Glutamatergic neuron (in vitro differentiated cells): ENCODE measurements around the gene RBBP4. TPM values are rescaled to one million over a fixed set of nuclear protein-coding genes. Genes with fewer than 3 reads are reported as not detected.
"Not testable (repeated sequence)": the region's sequence is repeated elsewhere in the genome, so short reads cannot be mapped to it uniquely, and the experiment has no call there.

ENCODE experiments used
- DNase-seq: peaks from one replicate; pipeline ENCODE4 v3.0.0; 2022
- H3K27ac Mint-ChIP-seq: one replicate; pipeline ENCODE4 v1.8.0; 2020; ENCODE audit warnings: mild to moderate bottlenecking, mixed read lengths, inconsistent platforms; ENCODE audit not compliant: unreplicated experiment
- H3K27me3 Mint-ChIP-seq: one replicate; pipeline ENCODE4 v1.8.0; 2020; ENCODE audit warnings: mild to moderate bottlenecking, moderate library complexity, mixed read lengths, inconsistent platforms; ENCODE audit not compliant: unreplicated experiment
- H3K36me3 Mint-ChIP-seq: one replicate; pipeline ENCODE4 v1.8.0; 2020; ENCODE audit warnings: mild to moderate bottlenecking, mixed read lengths, inconsistent platforms; ENCODE audit not compliant: unreplicated experiment
- H3K4me1 Mint-ChIP-seq: one replicate; pipeline ENCODE4 v1.8.0; 2020; ENCODE audit warnings: mild to moderate bottlenecking, low read depth, mixed read lengths, inconsistent platforms; ENCODE audit not compliant: unreplicated experiment
- H3K4me3 Mint-ChIP-seq: one replicate; pipeline ENCODE4 v1.8.0; 2020; ENCODE audit warnings: mild to moderate bottlenecking, mixed read lengths, inconsistent platforms; ENCODE audit not compliant: unreplicated experiment
- H3K9me3 Mint-ChIP-seq: one replicate; pipeline ENCODE4 v1.8.0; 2020; ENCODE audit warnings: mild to moderate bottlenecking, moderate library complexity, mixed read lengths, inconsistent platforms; ENCODE audit not compliant: unreplicated experiment
- CTCF ChIP-seq: fragments of 200-600 bp; sonication (generic); IDR thresholded peaks from one replicate; pipeline ENCODE4 v1.5.0; 2021; ENCODE audit not compliant: partially characterized antibody, unreplicated experiment
- total RNA-seq: library from RNA; stranded (reverse); fragmentation: NEBNext Ultra II Directional; extraction: Animal tissue kit (Norgen Biotek cat#: 25700); gene quantifications from one replicate; pipeline ENCODE4 v1.2.1, GENCODE V29; 2021; ENCODE audit not compliant: unreplicated experiment

RBBP4 gene
- total RNA-seq, 1 donor from 2014 or later: 332 TPM

- no peak overlapping the region for H3K4me3 Mint-ChIP-seq
- H3K4me1 Mint-ChIP-seq: no peaks in the 10 kb centered on the region
These were observed 28.8 kb upstream of the RBBP4 start for GRCh38 chr1:32622205-32622604.

DNA sequence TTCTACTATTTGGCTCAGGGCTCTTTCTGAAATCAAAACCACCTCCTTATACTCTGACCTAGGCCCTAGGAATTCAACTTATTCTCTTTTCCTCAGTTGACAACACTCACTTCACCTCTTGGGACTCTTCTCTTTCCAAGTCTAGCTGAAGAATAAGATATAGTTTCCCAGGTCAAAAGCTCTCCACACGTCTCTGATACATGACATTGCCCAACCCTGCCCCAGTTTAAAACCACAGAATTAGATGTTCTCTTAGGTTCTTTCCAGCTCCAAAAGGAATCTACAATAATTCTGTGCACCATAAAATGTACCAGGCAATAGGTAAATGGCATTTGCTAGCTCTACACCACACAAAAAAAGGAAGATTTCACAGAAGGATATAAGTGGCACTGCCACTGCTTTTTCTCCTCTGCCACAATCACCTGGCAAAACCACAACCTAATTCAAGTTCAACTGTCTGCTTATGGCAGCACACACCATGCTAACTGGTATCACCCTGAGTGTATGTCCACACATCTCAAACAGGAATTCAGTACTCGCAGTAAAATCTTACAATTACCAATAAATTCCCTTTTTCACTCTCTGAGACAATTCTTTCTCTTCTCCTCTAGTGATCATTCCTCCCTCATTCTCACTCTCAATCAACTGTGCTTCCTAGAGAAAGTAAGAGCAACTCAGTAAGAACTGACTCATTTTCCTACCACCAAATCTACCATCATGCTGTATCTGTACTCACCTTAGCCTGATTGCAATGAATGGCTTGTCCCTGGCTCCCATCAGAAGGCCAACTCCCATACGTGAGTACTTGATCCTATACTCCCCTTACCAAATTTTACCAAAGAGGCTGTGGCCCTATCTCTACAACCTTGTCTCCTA is 28.0 kb upstream of the RBBP4 start:
- no peaks in the 10 kb centered on the region for H3K4me1 Mint-ChIP-seq

More at GRCh38 chr1:32622205-32622604, 28.8 kb upstream of the RBBP4 start:
- Mint-ChIP-seq H3K27ac (no peak overlapping the region), H3K27me3 (peaks cover 3% of the 10 kb centered on the region), H3K9me3 (no peaks in the 10 kb centered on the region), H3K36me3 (no peaks in the 10 kb centered on the region)
- TF ChIP-seq CTCF: no peak
- no peak for DNase-seq

GRCh38 chr1:32623775-32624174 is 27.2 kb upstream of the RBBP4 start:
- no peak for TF ChIP-seq CTCF
- no peak for DNase-seq
- Mint-ChIP-seq H3K36me3 (no peaks in the 10 kb centered on the region), H3K27me3 (peaks cover 3% of the 10 kb centered on the region), H3K4me3 (no peak overlapping the region), H3K9me3 (no peaks in the 10 kb centered on the region), H3K27ac (no peak overlapping the region), H3K4me1 (no peaks in the 10 kb centered on the region)

More for the DNA sequence above, 28.0 kb upstream of the RBBP4 start:
- Mint-ChIP-seq H3K36me3 (no peaks in the 10 kb centered on the region), H3K9me3 (no peaks in the 10 kb centered on the region), H3K27me3 (peaks cover 3% of the 10 kb centered on the region), H3K4me3 (no peak overlapping the region), H3K27ac (no peak overlapping the region)
- no peak for DNase-seq
- no peak for TF ChIP-seq CTCF

DNA sequence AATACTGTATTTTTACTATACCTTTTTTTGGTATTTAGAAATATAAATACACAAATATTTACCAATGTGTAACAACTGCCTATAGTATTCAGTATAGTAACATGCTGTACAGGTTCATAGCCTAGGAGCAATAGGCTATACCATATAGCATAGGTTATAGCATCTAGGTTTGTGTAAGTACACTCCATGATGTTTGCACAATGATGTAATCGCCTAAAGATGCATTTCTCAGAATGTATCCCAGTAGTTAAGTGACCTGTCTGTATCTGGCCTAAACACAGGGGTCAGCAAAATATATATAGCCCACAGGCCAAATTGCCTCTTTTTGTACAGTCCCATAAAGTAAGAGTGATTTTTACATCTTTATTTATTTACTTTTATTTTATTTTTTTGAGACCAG is 24.8 kb upstream of the RBBP4 start:
- H3K27me3 Mint-ChIP-seq: peaks cover 3% of the 10 kb centered on the region
- no peaks in the 10 kb centered on the region for H3K4me1 Mint-ChIP-seq
- no peak for TF ChIP-seq CTCF
- no peak overlapping the region for H3K27ac Mint-ChIP-seq
- H3K36me3 Mint-ChIP-seq: no peaks in the 10 kb centered on the region
- no peak for DNase-seq
- no peak overlapping the region for H3K4me3 Mint-ChIP-seq
- no peaks in the 10 kb centered on the region for H3K9me3 Mint-ChIP-seq

- H3K4me1 Mint-ChIP-seq: no peaks in the 10 kb centered on the region
- no peaks in the 10 kb centered on the region for H3K9me3 Mint-ChIP-seq
- no peak for DNase-seq
- H3K27me3 Mint-ChIP-seq: peaks cover 3% of the 10 kb centered on the region
- no peak for TF ChIP-seq CTCF
- no peaks in the 10 kb centered on the region for H3K36me3 Mint-ChIP-seq
- no peak overlapping the region for H3K4me3 Mint-ChIP-seq
- H3K27ac Mint-ChIP-seq: no peak overlapping the region
These were observed 23.3 kb upstream of the RBBP4 start for GRCh38 chr1:32627596-32628162.

- not testable (repeated sequence) for H3K27ac Mint-ChIP-seq
These were observed 20.8 kb upstream of the RBBP4 start for GRCh38 chr1:32630173-32630572.

More at GRCh38 chr1:32630173-32630572, 20.8 kb upstream of the RBBP4 start:
- H3K4me3 Mint-ChIP-seq, H3K9me3 Mint-ChIP-seq, H3K4me1 Mint-ChIP-seq, H3K36me3 Mint-ChIP-seq, DNase-seq, H3K27me3 Mint-ChIP-seq: not testable (repeated sequence)
